ENCODE results near the gene IMPDH1. TPM values are rescaled to one million over a fixed set of nuclear protein-coding genes. Genes with fewer than 3 reads are reported as not detected.

Gene IMPDH1
- total and polyA plus RNA-seq, 2 donors (not counting 3 experiments of a cell fraction or from before 2014, with no cell fraction given): 78.8 to 97.9 TPM

DNA sequence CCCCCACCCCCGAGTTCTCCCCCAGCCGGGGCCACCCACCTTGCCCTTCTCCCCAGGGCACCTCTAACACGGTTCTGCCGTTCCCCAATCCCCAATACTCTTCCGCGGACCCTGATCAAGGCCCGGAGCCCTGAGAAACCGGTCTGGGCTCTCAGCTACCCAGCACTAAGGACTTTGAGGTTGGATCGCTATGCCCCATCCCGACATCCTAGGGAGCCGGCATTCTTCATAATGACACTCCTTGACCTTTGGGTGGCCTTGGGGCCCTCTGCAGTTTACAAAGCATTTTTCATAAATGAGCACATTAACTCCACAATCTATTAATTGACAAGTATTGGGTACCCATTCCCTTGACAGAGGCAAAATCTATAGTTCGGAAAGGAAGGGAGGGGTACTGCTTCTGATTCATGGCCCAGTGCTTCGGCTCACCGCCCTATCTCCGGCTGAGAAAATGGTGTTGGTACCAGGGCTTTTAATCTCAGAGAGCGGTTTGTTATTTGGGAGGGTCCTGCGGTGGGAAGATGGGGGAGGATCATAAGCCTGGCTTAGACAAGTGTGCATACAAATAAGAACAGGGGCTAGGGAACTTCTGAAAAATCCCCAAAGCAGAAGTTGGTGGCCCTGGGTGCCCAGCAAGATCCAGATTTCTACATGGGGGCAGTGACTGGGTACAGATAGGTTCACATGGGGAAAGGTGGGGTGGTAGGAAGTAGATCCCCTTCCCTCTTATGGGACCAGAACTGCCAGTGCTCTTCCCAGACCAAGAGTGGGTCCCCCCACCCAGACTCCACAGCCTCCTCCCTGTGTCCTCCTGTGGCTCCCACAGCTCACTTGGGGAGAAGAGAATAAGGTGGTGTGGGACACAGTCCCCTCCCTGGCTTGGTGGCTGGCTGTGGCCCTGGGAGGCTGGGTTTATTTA lies 3.2 kb downstream of the IMPDH1 start:
- Histone ChIP-seq H3K4me1 (ENCODE audit: control insufficient read depth, extremely low read depth, insufficient read depth, low read length) (peaks cover 28% of the 10 kb centered on the region), H3K9me1 (replicated peaks; ENCODE audit: control insufficient read depth, extremely low read depth, insufficient read depth, low read length) (no peaks in the 10 kb centered on the region), H3K79me2 (ENCODE audit: control insufficient read depth, insufficient read depth, low read length) (peaks cover 25% of the 10 kb centered on the region), H3K4me3 (replicated peaks in 1 of 3; ENCODE audit: insufficient read depth in 1 of 3, low read depth in 1 of 3, low read length in 3 of 3) (no peak overlapping the region), H3K27ac (ENCODE audit: insufficient read depth, low read depth, low read length) (no peak overlapping the region), H3K36me3 (ENCODE audit: control insufficient read depth in 2 of 2, extremely low read depth in 1 of 2, insufficient read depth in 2 of 2, low read length in 2 of 2) (peaks cover 0 to 1% of the 10 kb centered on the region in 2 experiments), H3K4me2 (ENCODE audit: insufficient read depth, low read length) (no peak overlapping the region), H2AFZ (ENCODE audit: low read depth, low read length) (no peak overlapping the region), H3K9ac (replicated peaks; ENCODE audit: extremely low read depth, insufficient read depth, low read length) (no peak overlapping the region), H3K9me3 (replicated peaks; ENCODE audit: control insufficient read depth, insufficient read depth, low read length) (no peaks in the 10 kb centered on the region), H3K27me3 (ENCODE audit: control insufficient read depth in 2 of 2, insufficient read depth in 2 of 2, low read length in 2 of 2) (no peaks in the 10 kb centered on the region), H4K20me1 (replicated peaks; ENCODE audit: control insufficient read depth, extremely low read depth, insufficient read depth, low read length) (no peaks in the 10 kb centered on the region)
- no TSS peak for BruUV-seq (replicated peaks)
- POLR2A ChIA-PET: no interaction called here
- DNase-seq (ENCODE audit: low read depth, low spot score): no peak
- TF ChIP-seq MYC (IDR thresholded peaks at IDR 0.05; ENCODE audit: low read depth, low read length) (no peak), GATA2 (IDR thresholded peaks at IDR 0.05; ENCODE audit: insufficient read depth, insufficient read length, low read depth, low read length) (no peak), FOS (IDR thresholded peaks at IDR 0.05; ENCODE audit: borderline replicate concordance, insufficient read depth, low read length) (no peak), POLR2A (IDR thresholded peaks at IDR 0.05; ENCODE audit: low read depth, low read length) (no peak), EZH2 (IDR thresholded peaks at IDR 0.05; ENCODE audit: borderline replicate concordance, low read depth, low read length, severe bottlenecking) (no peak), POLR2AphosphoS5 (IDR thresholded peaks at IDR 0.05; ENCODE audit: insufficient read depth, low read depth, low read length) (no peak), JUN (IDR thresholded peaks at IDR 0.05; ENCODE audit: borderline replicate concordance, insufficient read depth, insufficient read length, low read depth) (no peak), MAX (IDR thresholded peaks at IDR 0.05; ENCODE audit: insufficient read depth, insufficient read length) (no peak)
- TF ChIP-seq, protein P1, sequence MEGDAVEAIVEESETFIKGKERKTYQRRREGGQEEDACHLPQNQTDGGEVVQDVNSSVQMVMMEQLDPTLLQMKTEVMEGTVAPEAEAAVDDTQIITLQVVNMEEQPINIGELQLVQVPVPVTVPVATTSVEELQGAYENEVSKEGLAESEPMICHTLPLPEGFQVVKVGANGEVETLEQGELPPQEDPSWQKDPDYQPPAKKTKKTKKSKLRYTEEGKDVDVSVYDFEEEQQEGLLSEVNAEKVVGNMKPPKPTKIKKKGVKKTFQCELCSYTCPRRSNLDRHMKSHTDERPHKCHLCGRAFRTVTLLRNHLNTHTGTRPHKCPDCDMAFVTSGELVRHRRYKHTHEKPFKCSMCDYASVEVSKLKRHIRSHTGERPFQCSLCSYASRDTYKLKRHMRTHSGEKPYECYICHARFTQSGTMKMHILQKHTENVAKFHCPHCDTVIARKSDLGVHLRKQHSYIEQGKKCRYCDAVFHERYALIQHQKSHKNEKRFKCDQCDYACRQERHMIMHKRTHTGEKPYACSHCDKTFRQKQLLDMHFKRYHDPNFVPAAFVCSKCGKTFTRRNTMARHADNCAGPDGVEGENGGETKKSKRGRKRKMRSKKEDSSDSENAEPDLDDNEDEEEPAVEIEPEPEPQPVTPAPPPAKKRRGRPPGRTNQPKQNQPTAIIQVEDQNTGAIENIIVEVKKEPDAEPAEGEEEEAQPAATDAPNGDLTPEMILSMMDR (IDR thresholded peaks at IDR 0.05; ENCODE audit: extremely low read depth in 1 of 2, insufficient read depth in 1 of 2, low read depth in 1 of 2, low read length in 2 of 2): no peak
- CTCF ChIA-PET: interaction anchor here (1.1 to 17.5 kb wide), 7 partner anchors 8 to 59 kb away, joined by 3 to 209 read pairs (median 6); no protein-coding TSS in a partner anchor
- dilution Hi-C loops (cut with MboI; ENCODE audit: extremely low pct_ligation_motif_present, low sequenced_read_pairs) (no loop called here), intact Hi-C loops (cut with micrococcal nuclease) (no loop called here)
- FAIRE-seq: peak; percentile 43
